HepG2 (cell line): ENCODE results near the gene TRAPPC3. TPM values are rescaled to one million over a fixed set of nuclear protein-coding genes. Genes with fewer than 3 reads are reported as not detected.

ENCODE experiments used
- ATAD3A ChIP-seq: sonication (generic); formaldehyde crosslinking; IDR thresholded peaks from 2 replicates; pipeline ENCODE4 v1.4.0; 2020; ENCODE audit warnings: missing genetic modification reagents
- HOXA7 ChIP-seq: sonication (generic); formaldehyde crosslinking; IDR thresholded peaks from 2 replicates; pipeline ENCODE4 v1.8.1; 2022; ENCODE audit warnings: mild to moderate bottlenecking, missing genetic modification reagents, moderate library complexity
- MTA3 ChIP-seq: sonication (generic); formaldehyde crosslinking; IDR thresholded peaks from 2 replicates; pipeline ENCODE4 v1.4.0; 2020; ENCODE audit warnings: missing genetic modification reagents
- MXD1 ChIP-seq: sonication (generic); formaldehyde crosslinking; IDR thresholded peaks from 2 replicates; pipeline ENCODE4 v1.4.0; 2020; ENCODE audit warnings: mild to moderate bottlenecking, missing genetic modification reagents
- NR2F6 ChIP-seq, 2 experiments: IDR thresholded peaks; 2 replicates each; pipeline ENCODE4 v1.6.1; 2016; ENCODE audit warnings: antibody characterized with exemption in 1 of 2, mild to moderate bottlenecking in 1 of 2
- PAXIP1 ChIP-seq: sonication (generic); formaldehyde crosslinking; conservative IDR thresholded peaks from 2 replicates; pipeline ENCODE4 v1.4.0; 2020; ENCODE audit warnings: mild to moderate bottlenecking, missing genetic modification reagents, moderate library complexity
- PHF8 ChIP-seq: sonication (generic); formaldehyde crosslinking; IDR thresholded peaks from 2 replicates; pipeline ENCODE4 v1.5.0; 2020; ENCODE audit warnings: missing genetic modification reagents
- SOX6 ChIP-seq, 2 experiments: fragments of 450-650 bp in 1 of 2; sonication (generic) in 1 of 2; formaldehyde crosslinking in 1 of 2; IDR thresholded peaks; 2 replicates each; pipeline versions ENCODE4 v1.4.0 to v1.6.1; 2017 to 2020; ENCODE audit warnings: antibody characterized with exemption in 1 of 2, mild to moderate bottlenecking in 1 of 2, missing genetic modification reagents in 1 of 2
- SP1 ChIP-seq, 2 experiments: fragments of 450-650 bp in 1 of 2; sonication (generic) in 1 of 2; formaldehyde crosslinking in 1 of 2; IDR thresholded peaks; 2 replicates each; pipeline versions ENCODE4 v1.4.0 to v1.6.1; 2016 to 2020; ENCODE audit warnings: missing genetic modification reagents in 1 of 2
- ZBTB1 ChIP-seq: sonication (generic); formaldehyde crosslinking; IDR thresholded peaks from 2 replicates; pipeline ENCODE4 v1.4.0; 2020; ENCODE audit warnings: missing genetic modification reagents, borderline replicate concordance
- ZEB1 ChIP-seq: IDR thresholded peaks from 2 replicates; pipeline ENCODE4 v1.6.1; 2012; ENCODE audit warnings: mild to moderate bottlenecking, low read depth, inconsistent platforms; ENCODE audit not compliant: insufficient replicate concordance
- ZNF234 ChIP-seq: sonication (generic); formaldehyde crosslinking; conservative IDR thresholded peaks from 2 replicates; pipeline ENCODE4 v1.5.1; 2020; ENCODE audit warnings: mild to moderate bottlenecking, missing genetic modification reagents
- ZNF556 ChIP-seq: sonication (generic); formaldehyde crosslinking; IDR thresholded peaks from 2 replicates; pipeline ENCODE4 v1.4.0; 2020; ENCODE audit warnings: mild to moderate bottlenecking, missing genetic modification reagents, borderline replicate concordance
- ZNF563 ChIP-seq: sonication (generic); formaldehyde crosslinking; IDR thresholded peaks from 2 replicates; pipeline ENCODE4 v1.8.0; 2022; ENCODE audit warnings: mild to moderate bottlenecking, moderate library complexity, missing genetic modification reagents
- ZNF564 ChIP-seq: sonication (generic); formaldehyde crosslinking; IDR thresholded peaks from 2 replicates; pipeline ENCODE4 v1.8.1; 2023; ENCODE audit warnings: mild to moderate bottlenecking, missing genetic modification reagents
- ZNF737 ChIP-seq: sonication (generic); formaldehyde crosslinking; IDR thresholded peaks from 2 replicates; pipeline ENCODE4 v1.5.0; 2020; ENCODE audit warnings: missing genetic modification reagents, mild to moderate bottlenecking, borderline replicate concordance
- ZNF746 ChIP-seq: sonication (generic); formaldehyde crosslinking; IDR thresholded peaks from 2 replicates; pipeline ENCODE4 v1.8.0; 2022; ENCODE audit warnings: mild to moderate bottlenecking, missing genetic modification reagents
- ZNF788 ChIP-seq: sonication (generic); formaldehyde crosslinking; IDR thresholded peaks from 2 replicates; pipeline ENCODE4 v1.5.0; 2020; ENCODE audit warnings: mild to moderate bottlenecking, missing genetic modification reagents, borderline replicate concordance
- polyA plus RNA-seq, 8 experiments: library from polyadenylated mRNA; depleted of rRNA in 3 of 8; stranded (reverse) in 7 of 8; unstranded in 1 of 8; fragments of >200 nt; fragmentation: Illumina TruSeq in 4 of 8; extraction: Trizol in 4 of 8; gene quantifications; 2 replicates each; pipeline versions ENCODE4 v1.2.1 to v1.2.3, GENCODE V29; 2011 to 2016; ENCODE audit warnings: low read depth in 4 of 8, missing spikeins in 1 of 8, mixed read lengths in 1 of 8; ENCODE audit not compliant: insufficient read depth in 1 of 8
- total RNA-seq, 5 experiments: library from RNA; depleted of rRNA; stranded (reverse); fragments of >200 nt; fragmentation: Illumina TruSeq; extraction: Trizol; gene quantifications; 2 replicates each; pipeline ENCODE4 v1.2.3, GENCODE V29; 2016; ENCODE audit warnings: low read depth in 1 of 5
- TF ChIP-seq, protein P1 (sequence below): IDR thresholded peaks from 2 replicates; pipeline ENCODE4 v1.6.1; 2016; ENCODE audit warnings: missing compliant biosample characterization, missing genetic modification reagents, borderline replicate concordance
- TF ChIP-seq, protein P2 (sequence below): sonication (generic); formaldehyde crosslinking; IDR thresholded peaks from 2 replicates; pipeline ENCODE4 v1.4.0; 2020; ENCODE audit warnings: missing genetic modification reagents, borderline replicate concordance
- TF ChIP-seq, protein P3 (sequence below): sonication (generic); formaldehyde crosslinking; IDR thresholded peaks from 2 replicates; pipeline ENCODE4 v1.4.0; 2020; ENCODE audit warnings: mild to moderate bottlenecking, missing genetic modification reagents

Gene TRAPPC3
- total and polyA plus RNA-seq, 2 of the 13 experiments (the other 11 are each of a cell fraction or from before 2014, with no cell fraction given): 53.7 to 62.4 TPM

DNA sequence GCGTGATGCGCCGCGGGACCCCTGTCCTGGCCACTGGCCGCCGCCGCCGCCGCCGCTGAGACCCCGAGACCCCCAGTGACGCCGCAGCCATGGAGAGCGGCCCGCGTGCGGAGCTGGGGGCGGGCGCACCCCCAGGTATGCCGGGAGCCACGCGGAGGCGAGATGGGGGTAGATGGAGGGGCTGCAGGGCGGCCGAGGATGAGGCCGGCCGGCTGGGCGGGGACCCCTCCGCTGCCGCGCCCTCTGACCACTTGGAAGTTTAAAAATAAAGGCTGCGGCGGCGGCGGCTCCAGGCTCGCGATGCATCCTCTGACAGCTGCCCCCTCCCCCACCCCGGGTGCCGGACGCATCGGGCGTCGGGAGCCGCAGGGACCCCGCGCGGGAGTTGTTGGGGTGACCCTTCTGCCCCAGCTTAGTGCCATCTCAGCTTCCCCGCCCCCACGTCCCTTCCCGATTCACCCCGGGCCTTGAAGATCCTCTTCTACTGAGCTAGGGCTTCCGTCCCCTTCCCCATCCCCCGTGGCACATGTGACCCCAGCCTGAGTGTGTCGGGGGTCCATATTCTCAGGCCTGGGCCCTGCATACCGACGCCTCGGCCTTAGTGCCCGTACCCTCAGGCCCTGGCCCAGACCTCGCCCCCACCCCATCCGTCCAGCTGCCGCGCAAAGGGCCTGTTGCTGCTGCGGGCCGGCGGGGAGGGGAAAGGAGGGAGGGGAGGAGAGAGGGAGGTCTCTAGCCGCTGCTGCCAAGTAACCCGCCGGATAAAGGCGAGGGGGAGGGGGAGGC, 7.2 kb upstream of the TRAPPC3 start (continued):
- no peak for TF ChIP-seq ZNF564 (CRISPR knock-in tag)
- no peak for TF ChIP-seq ATAD3A (CRISPR knock-in tag)
- TF ChIP-seq ZNF556 (CRISPR knock-in tag): no peak
- no peak for TF ChIP-seq NR2F6 (IDR thresholded peaks at IDR 0.05)
- no peak for TF ChIP-seq NR2F6 (CRISPR knock-in tag; IDR thresholded peaks at IDR 0.05)
- no peak for TF ChIP-seq HOXA7 (CRISPR knock-in tag)
- TF ChIP-seq PAXIP1 (CRISPR knock-in tag): no peak
- no peak for TF ChIP-seq MXD1 (CRISPR knock-in tag)
- TF ChIP-seq, protein P1, sequence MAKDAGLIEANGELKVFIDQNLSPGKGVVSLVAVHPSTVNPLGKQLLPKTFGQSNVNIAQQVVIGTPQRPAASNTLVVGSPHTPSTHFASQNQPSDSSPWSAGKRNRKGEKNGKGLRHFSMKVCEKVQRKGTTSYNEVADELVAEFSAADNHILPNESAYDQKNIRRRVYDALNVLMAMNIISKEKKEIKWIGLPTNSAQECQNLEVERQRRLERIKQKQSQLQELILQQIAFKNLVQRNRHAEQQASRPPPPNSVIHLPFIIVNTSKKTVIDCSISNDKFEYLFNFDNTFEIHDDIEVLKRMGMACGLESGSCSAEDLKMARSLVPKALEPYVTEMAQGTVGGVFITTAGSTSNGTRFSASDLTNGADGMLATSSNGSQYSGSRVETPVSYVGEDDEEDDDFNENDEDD: peak; percentile 34; the same call in 1 of the 2 replicates
- peak; percentile 70 for TF ChIP-seq ZNF746 (CRISPR knock-in tag)
- no peak for TF ChIP-seq SP1 (IDR thresholded peaks at IDR 0.05)
- TF ChIP-seq SP1 (CRISPR knock-in tag; IDR thresholded peaks at IDR 0.05): no peak
- TF ChIP-seq ZEB1: no peak
- TF ChIP-seq MTA3 (CRISPR knock-in tag): no peak
- no peak for TF ChIP-seq ZNF788
- TF ChIP-seq PHF8 (CRISPR knock-in tag): no peak
- TF ChIP-seq, protein P2, sequence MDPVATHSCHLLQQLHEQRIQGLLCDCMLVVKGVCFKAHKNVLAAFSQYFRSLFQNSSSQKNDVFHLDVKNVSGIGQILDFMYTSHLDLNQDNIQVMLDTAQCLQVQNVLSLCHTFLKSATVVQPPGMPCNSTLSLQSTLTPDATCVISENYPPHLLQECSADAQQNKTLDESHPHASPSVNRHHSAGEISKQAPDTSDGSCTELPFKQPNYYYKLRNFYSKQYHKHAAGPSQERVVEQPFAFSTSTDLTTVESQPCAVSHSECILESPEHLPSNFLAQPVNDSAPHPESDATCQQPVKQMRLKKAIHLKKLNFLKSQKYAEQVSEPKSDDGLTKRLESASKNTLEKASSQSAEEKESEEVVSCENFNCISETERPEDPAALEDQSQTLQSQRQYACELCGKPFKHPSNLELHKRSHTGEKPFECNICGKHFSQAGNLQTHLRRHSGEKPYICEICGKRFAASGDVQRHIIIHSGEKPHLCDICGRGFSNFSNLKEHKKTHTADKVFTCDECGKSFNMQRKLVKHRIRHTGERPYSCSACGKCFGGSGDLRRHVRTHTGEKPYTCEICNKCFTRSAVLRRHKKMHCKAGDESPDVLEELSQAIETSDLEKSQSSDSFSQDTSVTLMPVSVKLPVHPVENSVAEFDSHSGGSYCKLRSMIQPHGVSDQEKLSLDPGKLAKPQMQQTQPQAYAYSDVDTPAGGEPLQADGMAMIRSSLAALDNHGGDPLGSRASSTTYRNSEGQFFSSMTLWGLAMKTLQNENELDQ (CRISPR knock-in tag): no peak
- TF ChIP-seq, protein P3, sequence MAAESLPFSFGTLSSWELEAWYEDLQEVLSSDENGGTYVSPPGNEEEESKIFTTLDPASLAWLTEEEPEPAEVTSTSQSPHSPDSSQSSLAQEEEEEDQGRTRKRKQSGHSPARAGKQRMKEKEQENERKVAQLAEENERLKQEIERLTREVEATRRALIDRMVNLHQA (CRISPR knock-in tag): no peak
- TF ChIP-seq SOX6 (IDR thresholded peaks at IDR 0.05): no peak
- peak; percentile 63; the same call in 1 of the 2 replicates for TF ChIP-seq SOX6 (CRISPR knock-in tag; IDR thresholded peaks at IDR 0.05)
- TF ChIP-seq ZNF234: no peak
- TF ChIP-seq ZNF563 (CRISPR knock-in tag): peak; percentile 53
- TF ChIP-seq ZBTB1: no peak
- TF ChIP-seq ZNF737 (CRISPR knock-in tag): no peak
